ENCODE results near the gene KIAA1671. TPM values are rescaled to one million over a fixed set of nuclear protein-coding genes. Genes with fewer than 3 reads are reported as not detected.

KIAA1671 gene
- total RNA-seq, 1 donor from 2014 or later: 46.7 TPM

GRCh38 chr22:24938741-24939341 lies 13.7 kb upstream of the KIAA1671 start:
- TF ChIP-seq CTCF (IDR thresholded peaks at IDR 0.05): peak; percentile 73
- intact Hi-C loops (cut with DNase I): no loop called here
- Histone ChIP-seq H3K4me1 (no peaks in the 10 kb centered on the region), H3K36me3 (no peaks in the 10 kb centered on the region), H3K27ac (no peak overlapping the region), H3K9me3 (no peaks in the 10 kb centered on the region), H3K27me3 (no peaks in the 10 kb centered on the region), H3K4me3 (no peak overlapping the region)
- DNase-seq (no peak), ATAC-seq (peak; percentile 81)

- intact Hi-C loops (cut with DNase I): no loop called here
- Histone ChIP-seq H3K36me3 (no peaks in the 10 kb centered on the region), H3K4me3 (no peak overlapping the region), H3K4me1 (no peaks in the 10 kb centered on the region), H3K27me3 (no peaks in the 10 kb centered on the region), H3K9me3 (no peaks in the 10 kb centered on the region), H3K27ac (no peak overlapping the region)
- ATAC-seq: no peak
- no peak for TF ChIP-seq CTCF (IDR thresholded peaks at IDR 0.05)
- DNase-seq: no peak
These were observed 10.2 kb upstream of the KIAA1671 start for GRCh38 chr22:24942301-24942700.

- TF ChIP-seq CTCF (IDR thresholded peaks at IDR 0.05): no peak
- no peak for ATAC-seq
- Histone ChIP-seq H3K4me3 (no peak overlapping the region), H3K27ac (no peak overlapping the region), H3K36me3 (no peaks in the 10 kb centered on the region), H3K4me1 (no peaks in the 10 kb centered on the region), H3K27me3 (no peaks in the 10 kb centered on the region), H3K9me3 (no peaks in the 10 kb centered on the region)
- intact Hi-C loops (cut with DNase I): no loop called here
- DNase-seq: no peak
These were observed 8.1 kb upstream of the KIAA1671 start for GRCh38 chr22:24944217-24944937.

GRCh38 chr22:24945430-24945829 lies 7.1 kb upstream of the KIAA1671 start:
- Histone ChIP-seq H3K9me3 (no peaks in the 10 kb centered on the region), H3K27me3 (no peaks in the 10 kb centered on the region), H3K27ac (no peak overlapping the region), H3K4me3 (no peak overlapping the region), H3K4me1 (no peaks in the 10 kb centered on the region), H3K36me3 (no peaks in the 10 kb centered on the region)
- no peak for DNase-seq
- no peak for ATAC-seq
- intact Hi-C loops (cut with DNase I): no loop called here
- no peak for TF ChIP-seq CTCF (IDR thresholded peaks at IDR 0.05)

GRCh38 chr22:24947383-24947782 lies 5.1 kb upstream of the KIAA1671 start:
- Histone ChIP-seq H3K36me3 (no peaks in the 10 kb centered on the region), H3K9me3 (no peaks in the 10 kb centered on the region), H3K27ac (no peak overlapping the region), H3K4me1 (no peaks in the 10 kb centered on the region), H3K4me3 (no peak overlapping the region), H3K27me3 (no peaks in the 10 kb centered on the region)
- intact Hi-C loops (cut with DNase I): no loop called here
- no peak for TF ChIP-seq CTCF (IDR thresholded peaks at IDR 0.05)
- DNase-seq (no peak), ATAC-seq (no peak)
